GM12878 (cell line): ENCODE results near the gene MAST4. TPM values are rescaled to one million over a fixed set of nuclear protein-coding genes. Genes with fewer than 3 reads are reported as not detected.

Experiments used
- ATAC-seq: fragments of 200-7000 bp; cut with Tn5 transposase; 3 replicates; pipeline ENCODE4 v1.9.1; 2020; ENCODE audit warnings: mild to moderate bottlenecking, moderate library complexity
- BruUV-seq: library from RNA; stranded (reverse); fragments of 400-500 nt; replicated peaks from 2 replicates; lab custom pipeline; 2021; lab: Mats Ljungman, UMichigan
- CTCF ChIA-PET: fragments of 300-600 bp; sonication (Branson Sonifier 250); formaldehyde crosslinking; extraction: SDS; loops from one replicate; lab custom pipeline; 2021; ENCODE audit warnings: inconsistent platforms; lab: Yijun Ruan, JAX
- POLR2A ChIA-PET: fragments of 350-600 bp; formaldehyde crosslinking; extraction: SDS; loops from one replicate; lab custom pipeline; 2021; ENCODE audit warnings: inconsistent platforms; lab: Charles Lee
- RAD21 ChIA-PET: fragments of 300-600 bp; sonication (Branson Sonifier 250); formaldehyde crosslinking; loops from one replicate; lab custom pipeline; 2023; ENCODE audit warnings: antibody characterized with exemption; ENCODE audit not compliant: unreplicated experiment; lab: Charles Lee
- SMC1A ChIA-PET: fragments of 300-600 bp; sonication (Branson Sonifier 250); formaldehyde crosslinking; loops from one replicate; lab custom pipeline; 2023; ENCODE audit not compliant: unreplicated experiment, uncharacterized antibody; lab: Charles Lee
- DNase-seq: peaks from one replicate; pipeline ENCODE4 v3.0.0-alpha.2; 2011; ENCODE audit warnings: low read depth, low spot score
- FAIRE-seq: peaks from 3 replicates; lab custom pipeline; 2011; peaks lifted over from hg19 to GRCh38; lab: Jason Lieb, UNC
- H2AFZ ChIP-seq: 2 replicates; pipeline ENCODE4 v1.6.0; 2011; ENCODE audit warnings: low read depth, low read length, control low read depth; ENCODE audit not compliant: control insufficient read depth
- H3K27ac ChIP-seq: 2 replicates; pipeline ENCODE4 v1.5.1; 2011; ENCODE audit warnings: control low read depth; ENCODE audit not compliant: control insufficient read depth, insufficient read depth
- H3K27me3 ChIP-seq, 2 experiments: replicated peaks in 1 of 2; 2 replicates each; pipeline versions ENCODE4 v1.6.0 to v1.6.1; 2011; ENCODE audit warnings: low read length in 1 of 2; ENCODE audit not compliant: control insufficient read depth in 2 of 2, insufficient read depth in 2 of 2
- H3K36me3 ChIP-seq, 2 experiments: 2 replicates each; pipeline ENCODE4 v1.5.1; 2011; ENCODE audit warnings: low read length in 1 of 2; ENCODE audit not compliant: control insufficient read depth in 2 of 2, insufficient read depth in 2 of 2
- H3K4me1 ChIP-seq: 2 replicates; pipeline ENCODE4 v1.6.1; 2011; ENCODE audit warnings: mild to moderate bottlenecking, low read length, moderate library complexity, mixed read lengths; ENCODE audit not compliant: control insufficient read depth, insufficient read depth
- H3K4me2 ChIP-seq: 2 replicates; pipeline ENCODE4 v1.6.0; 2011; ENCODE audit warnings: control low read depth; ENCODE audit not compliant: control insufficient read depth, insufficient read depth
- H3K4me3 ChIP-seq: fragments of 200-600 bp; sonication (generic); 2 replicates; pipeline ENCODE4 v1.5.1; 2016
- H3K79me2 ChIP-seq: 2 replicates; pipeline ENCODE4 v1.6.0; 2011; ENCODE audit warnings: low read length; ENCODE audit not compliant: control insufficient read depth, insufficient read depth
- H3K9ac ChIP-seq: 2 replicates; pipeline ENCODE4 v1.8.0; 2011; ENCODE audit warnings: low read length, control low read depth, mixed read lengths; ENCODE audit not compliant: control insufficient read depth, insufficient read depth
- H3K9me3 ChIP-seq: replicated peaks from 3 replicates; pipeline ENCODE4 v1.5.1; 2011; ENCODE audit warnings: mild to moderate bottlenecking, low read length; ENCODE audit not compliant: control insufficient read depth, insufficient read depth
- H4K20me1 ChIP-seq: 2 replicates; pipeline ENCODE4 v1.6.0; 2011; ENCODE audit not compliant: control insufficient read depth, insufficient read depth
- CREM ChIP-seq: IDR thresholded peaks from 2 replicates; pipeline ENCODE4 v1.6.1; 2014; ENCODE audit warnings: antibody characterized with exemption, low read depth
- IKZF2 ChIP-seq, 2 experiments: fragments of 450-650 bp; IDR thresholded peaks; 2 replicates each; pipeline ENCODE4 v1.6.1; 2017; ENCODE audit warnings: mild to moderate bottlenecking in 2 of 2, moderate library complexity in 2 of 2
- PAX5 ChIP-seq: IDR thresholded peaks from 2 replicates; pipeline ENCODE4 v1.6.1; 2011; ENCODE audit warnings: low read depth, low read length, borderline replicate concordance
- PBX3 ChIP-seq: IDR thresholded peaks from 2 replicates; pipeline ENCODE4 v1.6.1; 2011; ENCODE audit warnings: mild to moderate bottlenecking, low read depth, low read length, moderate library complexity; ENCODE audit not compliant: insufficient replicate concordance
- PRDM15 ChIP-seq: fragments of 450-650 bp; formaldehyde crosslinking; IDR thresholded peaks from 2 replicates; pipeline ENCODE4 v1.4.0; 2020; ENCODE audit warnings: mild to moderate bottlenecking, moderate library complexity
- SMAD5 ChIP-seq: IDR thresholded peaks from 2 replicates; pipeline ENCODE4 v1.6.1; 2016; ENCODE audit warnings: antibody characterized with exemption, low read depth
- SUPT20H ChIP-seq: IDR thresholded peaks from 2 replicates; pipeline ENCODE4 v1.6.1; 2011; ENCODE audit warnings: low read depth, mild to moderate bottlenecking, low read length, moderate library complexity, borderline replicate concordance; ENCODE audit not compliant: control insufficient read depth
- ZBED1 ChIP-seq: IDR thresholded peaks from 2 replicates; pipeline ENCODE4 v1.6.1; 2016; ENCODE audit warnings: borderline replicate concordance
- ZNF274 ChIP-seq: IDR thresholded peaks from one replicate; pipeline ENCODE4 v1.8.0; 2011; ENCODE audit not compliant: insufficient read length, insufficient read depth
- WGBS: methylation state at CpG from one replicate; pipeline ENCODE4 v1.1.6; 2016; ENCODE audit warnings: low lambda C conversion rate; ENCODE audit not compliant: insufficient replicate concordance, insufficient coverage; ENCODE audit errors: missing lambda C conversion rate; 5-methylcytosine and 5-hydroxymethylcytosine counted together
- in situ Hi-C: fragments of 300-500 bp; cut with MboI; formaldehyde crosslinking; loops from 9 replicates; pipeline ENCODE4 v1.14.3; 2018; ENCODE audit warnings: mixed read lengths
- intact Hi-C: fragments of 100-400 bp; cut with micrococcal nuclease; formaldehyde crosslinking; loops from one replicate; pipeline ENCODE4 v1.14.2; 2022; ENCODE audit not compliant: unreplicated experiment
- polyA plus RNA-seq, 11 experiments: library from polyadenylated mRNA; depleted of rRNA in 4 of 11; unstranded in 6 of 11; stranded (reverse) in 5 of 11; fragments of >200 nt; fragmentation: Nextera tagmentation in 4 of 11; fragmentation: Illumina TruSeq in 1 of 11; extraction: Ambion mirVana in 4 of 11; extraction: Trizol in 1 of 11; gene quantifications; 1 replicate in 1 of 11; 2 replicates in 10 of 11; pipeline versions ENCODE4 v1.2.1 to v1.2.3, GENCODE V29; 2011 to 2016; ENCODE audit warnings: inconsistent platforms in 2 of 11, missing spikeins in 2 of 11, low read depth in 1 of 11
- total RNA-seq, 4 experiments: library from RNA; depleted of rRNA in 3 of 4; stranded (reverse); fragments of >200 nt in 3 of 4; fragmentation: Illumina TruSeq in 1 of 4; extraction: Trizol in 1 of 4; gene quantifications; 2 replicates each; pipeline versions ENCODE4 v1.2.1 to v1.2.3, GENCODE V29; 2013 to 2021

Gene MAST4
- total and polyA plus RNA-seq, 10 of the 15 experiments (the other 5 are each of a cell fraction or from before 2014, with no cell fraction given) = 0.02 to 1.6 (median 0.29) TPM; not detected in 1

- TF ChIP-seq PBX3 = no peak
- TF ChIP-seq CREM = no peak
- TF ChIP-seq PRDM15 (CRISPR knock-in tag) = no peak
Measured at GRCh38 chr5:66704790-66705425, 108.7 kb downstream of the MAST4 start (continued).

GRCh38 chr5:66708368-66708767, 112.2 kb downstream of the MAST4 start:
- no peak overlapping the region for H2AFZ ChIP-seq
- ChIA-PET SMC1A (interaction anchor here (1.3 kb wide), 1 partner anchor 14 kb away, joined by 5 read pairs; no protein-coding TSS in a partner anchor), CTCF (interaction anchor here (0.9 to 1.6 kb wide), 2 partner anchors 22 to 48 kb away, joined by 3 to 5 read pairs; no protein-coding TSS in a partner anchor), POLR2A (no interaction called here), RAD21 (no interaction called here)
- H4K20me1 ChIP-seq = no peaks in the 10 kb centered on the region
- 4% methylated on average over 1 of the region's 1 CpG for WGBS
- H3K36me3 ChIP-seq = no peaks in the 10 kb centered on the region
- H3K9ac ChIP-seq = no peak overlapping the region
- no peaks in the 10 kb centered on the region for H3K79me2 ChIP-seq
- no peak for ATAC-seq
- no TSS peak for BruUV-seq
- no peak for FAIRE-seq
- no peak overlapping the region for H3K4me3 ChIP-seq
- in situ Hi-C loops = no loop called here
- peaks cover 32% of the 10 kb centered on the region for H3K4me1 ChIP-seq
- intact Hi-C loops = no loop called here
- no peaks in the 10 kb centered on the region; the same call in 1 of the 3 replicates for H3K9me3 ChIP-seq
- H3K4me2 ChIP-seq = peak overlapping the region; percentile 21
- H3K27me3 ChIP-seq = no peaks in the 10 kb centered on the region
- H3K27ac ChIP-seq = no peak overlapping the region
- DNase-seq = no peak
- TF ChIP-seq PRDM15 (CRISPR knock-in tag) (no peak), ZBED1 (no peak), ZNF274 (no peak), SUPT20H (no peak), SMAD5 (no peak), PAX5 (no peak), IKZF2 (IDR thresholded peaks at IDR 0.05) (no peak)
